ENCODE measurements around the gene MRPL38. TPM values are rescaled to one million over a fixed set of nuclear protein-coding genes. Genes with fewer than 3 reads are reported as not detected.

Gene MRPL38
- polyA plus RNA-seq, 1 of the 3 experiments (the other 2 are of a cell fraction) = 93.9 TPM

GRCh38 chr17:75885431-75885830 lies 19.3 kb downstream of the MRPL38 start:
- Histone ChIP-seq H2AFZ (ENCODE audit: low read depth) (no peak overlapping the region), H3K4me2 (no peak overlapping the region), H3K4me3 (ENCODE audit: low read depth in 2 of 2, low read length in 1 of 2) (no peak overlapping the region), H3K36me3 (replicated peaks in 1 of 2; ENCODE audit: control insufficient read depth in 1 of 2, insufficient read depth in 2 of 2, low read length in 1 of 2) (no peaks in the 10 kb centered on the region), H3K27ac (ENCODE audit: low read depth in 2 of 2, low read length in 1 of 2) (no peak overlapping the region), H3F3A (replicated peaks; ENCODE audit: insufficient read depth) (peaks cover 20% of the 10 kb centered on the region), H3K9ac (no peak overlapping the region), H4K20me1 (ENCODE audit: insufficient read depth) (no peaks in the 10 kb centered on the region), H3K9me2 (no peaks in the 10 kb centered on the region), H3K27me3 (ENCODE audit: insufficient read depth) (no peaks in the 10 kb centered on the region), H3K79me2 (ENCODE audit: insufficient read depth) (no peaks in the 10 kb centered on the region), H3K9me3 (no peaks in the 10 kb centered on the region), H3K4me1 (ENCODE audit: control insufficient read depth in 1 of 2, insufficient read depth in 2 of 2, low read depth in 1 of 2, low read length in 1 of 2) (no peaks in the 10 kb centered on the region)
- WGBS (ENCODE audit: low lambda C conversion rate) = 88% methylated on average over 8 of the region's 8 CpGs
- ChIA-PET CTCF (interaction anchor here (1.6 to 16.0 kb wide), 3 partner anchors 7 to 19 kb away, joined by 6 to 214 read pairs (median 214); partner anchors contain the start of genes MRPL38, TRIM47 and TRIM65), POLR2A (interaction anchor here (0.7 kb wide), 1 partner anchor 94 kb away, joined by 3 read pairs; the partner anchor contains the start of genes ACOX1 and TEN1)
- TF ChIP-seq NFIC (IDR thresholded peaks at IDR 0.05; ENCODE audit: borderline replicate concordance) (no peak), FOSL2 (IDR thresholded peaks at IDR 0.05; ENCODE audit: borderline replicate concordance, low read depth) (no peak), GATA2 (CRISPR knock-in tag; IDR thresholded peaks at IDR 0.05) (no peak), TAF1 (IDR thresholded peaks at IDR 0.05; ENCODE audit: borderline replicate concordance, low read depth, low read length) (no peak), YY1 (IDR thresholded peaks at IDR 0.05; ENCODE audit: low read depth) (no peak), TCF12 (IDR thresholded peaks at IDR 0.05) (no peak), CHD2 (IDR thresholded peaks at IDR 0.05; ENCODE audit: low read length, partially characterized antibody) (no peak), USF1 (IDR thresholded peaks at IDR 0.05; ENCODE audit: borderline replicate concordance, low read depth) (no peak), PBX3 (IDR thresholded peaks at IDR 0.05) (no peak), USF2 (IDR thresholded peaks at IDR 0.05; ENCODE audit: borderline replicate concordance, low read depth, low read length) (no peak), MAX (IDR thresholded peaks at IDR 0.05; ENCODE audit: low read depth) (no peak), MXI1 (IDR thresholded peaks at IDR 0.05; ENCODE audit: low read depth, low read length) (no peak), ZBTB33 (IDR thresholded peaks at IDR 0.05; ENCODE audit: borderline replicate concordance, low read depth) (no peak), EP300 (IDR thresholded peaks at IDR 0.05; ENCODE audit: borderline replicate concordance in 1 of 2, low read depth in 1 of 2, low read length in 1 of 2) (no peak), FOXM1 (IDR thresholded peaks at IDR 0.05; ENCODE audit: low read depth) (no peak), MEF2A (IDR thresholded peaks at IDR 0.05; ENCODE audit: borderline replicate concordance, low read depth) (no peak), CTCF (IDR thresholded peaks at IDR 0.05) (no peak), SIN3A (IDR thresholded peaks at IDR 0.05; ENCODE audit: borderline replicate concordance, low read depth, low read length) (no peak)
- no peak for DNase-seq
